Measurements from ENCODE around the gene AGMAT. TPM values are rescaled to one million over a fixed set of nuclear protein-coding genes. Genes with fewer than 3 reads are reported as not detected.

AGMAT gene
- total RNA-seq, 2 donors from 2014 or later, result 0.21 TPM; not detected in 1

DNA sequence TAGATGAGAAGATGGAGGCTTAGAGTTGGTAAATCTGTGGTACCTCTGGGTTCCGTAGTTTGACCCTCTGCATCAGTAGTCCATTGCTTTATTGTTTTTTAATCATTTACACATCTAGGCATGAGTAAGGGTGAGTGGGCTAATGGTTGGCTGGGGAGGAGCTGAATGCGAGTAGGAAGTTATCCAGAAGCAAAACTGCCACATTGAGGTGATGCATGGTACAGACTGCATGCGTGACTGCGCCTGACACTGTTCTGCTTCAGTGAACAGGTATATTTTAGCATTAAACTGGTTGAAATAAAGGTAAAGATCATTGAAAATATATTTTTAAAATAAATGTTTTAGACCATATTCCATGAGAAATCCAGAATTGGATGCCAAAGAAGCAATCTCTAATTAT, 53.8 kb downstream of the AGMAT start:
- peaks cover 6 to 16% of the 10 kb centered on the region in 2 donors for H3K4me1 ChIP-seq (ENCODE audit: control insufficient read depth in 1 of 2, low read depth in 2 of 2)
- no peaks in the 10 kb centered on the region for H3K27me3 ChIP-seq (replicated peaks; ENCODE audit: insufficient read depth)
- DNase-seq (ENCODE audit: low spot score) (no peak), ATAC-seq (ENCODE audit: insufficient number of reproducible peaks, low FRiP score, low read depth) (no peak)
- no peaks in the 10 kb centered on the region for H3K9me3 ChIP-seq
- H3K4me3 ChIP-seq, result no peak overlapping the region
- TF ChIP-seq, protein P1, sequence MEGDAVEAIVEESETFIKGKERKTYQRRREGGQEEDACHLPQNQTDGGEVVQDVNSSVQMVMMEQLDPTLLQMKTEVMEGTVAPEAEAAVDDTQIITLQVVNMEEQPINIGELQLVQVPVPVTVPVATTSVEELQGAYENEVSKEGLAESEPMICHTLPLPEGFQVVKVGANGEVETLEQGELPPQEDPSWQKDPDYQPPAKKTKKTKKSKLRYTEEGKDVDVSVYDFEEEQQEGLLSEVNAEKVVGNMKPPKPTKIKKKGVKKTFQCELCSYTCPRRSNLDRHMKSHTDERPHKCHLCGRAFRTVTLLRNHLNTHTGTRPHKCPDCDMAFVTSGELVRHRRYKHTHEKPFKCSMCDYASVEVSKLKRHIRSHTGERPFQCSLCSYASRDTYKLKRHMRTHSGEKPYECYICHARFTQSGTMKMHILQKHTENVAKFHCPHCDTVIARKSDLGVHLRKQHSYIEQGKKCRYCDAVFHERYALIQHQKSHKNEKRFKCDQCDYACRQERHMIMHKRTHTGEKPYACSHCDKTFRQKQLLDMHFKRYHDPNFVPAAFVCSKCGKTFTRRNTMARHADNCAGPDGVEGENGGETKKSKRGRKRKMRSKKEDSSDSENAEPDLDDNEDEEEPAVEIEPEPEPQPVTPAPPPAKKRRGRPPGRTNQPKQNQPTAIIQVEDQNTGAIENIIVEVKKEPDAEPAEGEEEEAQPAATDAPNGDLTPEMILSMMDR (IDR thresholded peaks at IDR 0.05), result no peak
- H3K36me3 ChIP-seq, result peaks cover 8% of the 10 kb centered on the region
- H3K27ac ChIP-seq, result no peak overlapping the region

GRCh38 chr1:15526490-15527339, 58.1 kb downstream of the AGMAT start, which contains the start of gene DNAJC16:
Gene DNAJC16 (plus strand): TSS chr1:15526848. CDS start chr1:15529106, 2,258 bp downstream.
- TF ChIP-seq, protein P1 (IDR thresholded peaks at IDR 0.05), result no peak
- Histone ChIP-seq H3K9me3 (no peaks in the 10 kb centered on the region), H3K4me1 (ENCODE audit: control insufficient read depth in 1 of 2, low read depth in 2 of 2) (peaks cover 18 to 37% of the 10 kb centered on the region in 2 donors), H3K36me3 (peaks cover 7% of the 10 kb centered on the region), H3K27me3 (replicated peaks; ENCODE audit: insufficient read depth) (no peaks in the 10 kb centered on the region), H3K4me3 (peak within 1 kb of the TSS; percentile 98), H3K27ac (peak within 1 kb of the TSS; percentile 76 to 88)
- ATAC-seq (ENCODE audit: insufficient number of reproducible peaks, low FRiP score, low read depth) (peak; percentile 74), DNase-seq (ENCODE audit: low spot score) (peak; percentile 97)

DNA sequence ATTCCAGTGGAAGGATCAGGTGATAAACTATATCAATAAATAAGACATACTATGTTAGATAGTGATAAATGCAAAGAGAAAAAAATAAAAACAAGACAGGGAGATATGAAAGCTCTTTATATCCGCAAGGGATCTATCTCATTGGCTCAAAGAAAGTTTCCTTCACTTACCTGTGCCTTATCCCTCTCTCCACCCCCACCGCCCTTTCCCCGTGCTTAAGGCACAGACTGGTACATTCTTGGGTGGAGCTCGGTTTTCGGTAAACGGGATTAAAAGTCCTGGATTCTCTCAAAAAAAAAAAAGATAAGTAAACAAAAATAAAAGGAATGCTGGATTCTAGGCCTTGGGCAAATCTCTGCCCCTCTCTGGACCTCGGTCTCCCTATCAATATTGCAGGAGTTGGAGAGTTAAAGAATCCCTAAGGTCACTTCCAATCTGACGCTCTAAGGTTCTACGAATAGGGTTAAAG, 58.8 kb downstream of the AGMAT start:
- Histone ChIP-seq H3K9me3 (no peaks in the 10 kb centered on the region), H3K4me3 (peak overlapping the region; percentile 98), H3K27me3 (replicated peaks; ENCODE audit: insufficient read depth) (no peaks in the 10 kb centered on the region), H3K4me1 (ENCODE audit: control insufficient read depth in 1 of 2, low read depth in 2 of 2) (peaks cover 18 to 37% of the 10 kb centered on the region in 2 donors), H3K27ac (peak overlapping the region; percentile 76 to 86), H3K36me3 (peaks cover 4% of the 10 kb centered on the region)
- TF ChIP-seq, protein P1 (IDR thresholded peaks at IDR 0.05), result no peak
- no peak for DNase-seq (ENCODE audit: low spot score)
- no peak for ATAC-seq (ENCODE audit: insufficient number of reproducible peaks, low FRiP score, low read depth)

DNA sequence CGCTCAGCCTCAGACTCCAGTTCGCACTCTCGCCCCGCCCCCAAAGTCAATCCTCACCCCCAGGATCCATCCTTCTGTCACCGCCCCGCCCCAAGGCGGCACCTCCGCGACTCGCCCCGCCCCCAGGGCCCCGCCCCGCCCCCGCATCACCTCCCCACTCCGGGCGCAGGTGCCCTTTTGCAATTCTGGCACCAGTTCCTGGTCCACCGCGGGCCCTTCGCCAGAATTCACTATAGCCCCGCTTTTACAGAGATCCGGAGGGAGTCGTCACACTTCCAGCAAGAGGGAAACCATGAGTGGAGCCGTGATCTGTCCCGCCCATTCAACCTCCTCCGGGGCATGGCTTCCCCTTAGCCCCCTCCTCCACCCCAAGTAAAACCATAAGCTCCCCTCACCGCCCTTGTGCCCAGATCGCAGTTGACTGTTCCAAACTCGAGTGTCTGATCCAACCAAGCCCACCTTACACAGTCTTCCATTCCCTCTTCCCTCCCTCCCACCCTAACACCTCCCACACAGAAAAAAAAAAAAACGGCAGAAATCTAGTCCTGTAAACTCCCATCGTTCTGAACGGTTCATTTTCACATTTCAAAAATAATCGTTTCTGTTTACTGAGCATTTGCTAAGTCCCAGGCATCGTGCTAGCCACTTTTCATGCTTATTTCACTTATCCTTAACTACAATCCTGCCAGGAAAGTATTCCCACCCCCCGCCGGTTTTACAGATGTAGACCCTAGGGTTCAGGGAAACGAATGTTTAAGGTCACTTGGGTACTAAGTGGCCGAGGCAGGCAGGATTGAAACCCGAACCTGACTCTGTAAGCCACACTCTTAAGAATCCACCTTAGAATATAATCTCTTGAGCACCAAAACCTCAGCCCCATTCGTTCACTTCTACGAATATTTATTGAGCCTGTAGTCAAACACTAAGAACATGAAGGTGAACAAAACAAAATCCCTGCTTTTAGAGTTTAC, 59.5 kb downstream of the AGMAT start:
- peak; percentile 46 for ATAC-seq (ENCODE audit: insufficient number of reproducible peaks, low FRiP score, low read depth)
- TF ChIP-seq, protein P1 (IDR thresholded peaks at IDR 0.05), result no peak
- Histone ChIP-seq H3K36me3 (peaks cover 3% of the 10 kb centered on the region), H3K27me3 (replicated peaks; ENCODE audit: insufficient read depth) (no peaks in the 10 kb centered on the region), H3K9me3 (no peaks in the 10 kb centered on the region), H3K27ac (peak overlapping the region; percentile 76 to 86), H3K4me3 (peak overlapping the region; percentile 98), H3K4me1 (ENCODE audit: control insufficient read depth in 1 of 2, low read depth in 2 of 2) (peaks cover 18 to 37% of the 10 kb centered on the region in 2 donors)
- peak; percentile 98 for DNase-seq (ENCODE audit: low spot score)

All from thoracic aorta (tissue), 2 donors.